Epithelial cell of proximal tubule (primary cell): ENCODE measurements around the gene ITPR1. TPM values are rescaled to one million over a fixed set of nuclear protein-coding genes. Genes with fewer than 3 reads are reported as not detected.

Source experiments
- DNase-seq: peaks from one replicate; pipeline ENCODE4 v3.0.0-alpha.2; 2011; ENCODE audit warnings: low read depth
- H3K4me3 ChIP-seq: 2 replicates; pipeline ENCODE4 v1.5.1; 2011; ENCODE audit warnings: low read depth, mild to moderate bottlenecking, low read length
- CTCF ChIP-seq: conservative IDR thresholded peaks from 2 replicates; pipeline ENCODE4 v1.5.1; 2012; ENCODE audit warnings: low read depth, mild to moderate bottlenecking, low read length
- total RNA-seq: library from RNA; depleted of rRNA; stranded (reverse); fragments of >200 nt; gene quantifications from 2 replicates; pipeline ENCODE4 v1.2.3, GENCODE V29; 2015

ITPR1 gene
- total RNA-seq, 1 donor from 2014 or later: 4.6 TPM

DNA sequence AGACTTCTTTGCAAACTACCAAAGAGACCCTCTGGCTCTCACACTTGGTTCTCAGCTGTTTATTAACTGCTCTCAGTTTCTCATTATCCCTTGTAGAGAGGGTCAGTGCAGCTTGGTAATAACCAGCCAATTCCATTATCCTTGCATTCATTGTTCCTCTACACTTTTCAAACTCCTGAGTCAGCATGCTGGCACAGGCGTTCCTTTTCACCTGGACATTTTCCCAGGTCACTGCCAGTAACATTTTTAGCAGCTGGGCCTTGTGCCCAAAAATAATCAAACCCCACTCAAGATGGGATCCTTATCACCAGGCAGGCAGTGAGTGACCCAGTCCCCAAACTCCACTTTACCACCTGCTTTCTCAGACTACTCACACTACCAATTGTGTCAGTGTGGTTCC is 21.2 kb upstream of the ITPR1 start:
- no peak for TF ChIP-seq CTCF
- no peak for DNase-seq
- H3K4me3 ChIP-seq: no peak overlapping the region

DNA sequence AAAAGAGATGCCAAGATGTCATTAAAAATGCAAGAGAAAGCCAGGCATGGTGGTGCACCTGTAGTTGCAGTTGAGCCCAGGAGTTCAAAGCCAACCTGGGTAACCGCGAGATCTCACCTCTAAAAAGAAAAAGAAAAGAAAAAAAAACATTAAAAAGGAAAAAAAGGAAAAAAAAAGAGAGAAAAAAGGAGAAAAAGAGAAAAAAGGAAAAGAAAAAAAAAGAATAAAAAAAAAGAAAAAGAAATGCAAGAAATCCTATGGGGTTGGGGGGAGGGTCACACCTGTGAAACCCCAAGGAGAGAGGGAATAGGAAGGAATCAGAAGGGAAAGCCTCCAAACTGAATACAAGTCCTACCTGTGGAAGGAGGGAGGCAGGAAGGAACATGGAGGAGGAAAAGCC is 20.8 kb upstream of the ITPR1 start:
- H3K4me3 ChIP-seq: no peak overlapping the region
- TF ChIP-seq CTCF: no peak
- no peak for DNase-seq

DNA sequence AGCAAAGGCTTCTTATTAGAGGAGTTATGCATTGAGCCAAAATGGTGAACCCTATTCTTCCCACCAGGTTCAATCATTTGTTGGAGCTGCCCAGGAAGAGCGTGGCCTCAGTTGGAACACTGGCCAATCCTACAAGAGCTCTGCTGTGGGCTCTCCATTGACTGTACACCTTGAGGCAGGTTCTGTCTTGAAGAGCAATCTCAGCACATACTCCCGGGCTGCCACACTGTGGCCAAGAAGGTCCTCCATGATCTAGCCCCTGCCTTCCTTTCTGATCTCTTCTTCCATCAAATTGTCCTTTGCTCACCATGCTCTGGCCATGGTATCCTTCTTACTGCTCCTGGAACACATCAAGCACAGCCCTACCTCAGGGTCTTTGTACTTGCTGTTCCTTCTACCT is 20.4 kb upstream of the ITPR1 start:
- no peak for TF ChIP-seq CTCF
- DNase-seq: no peak
- H3K4me3 ChIP-seq: no peak overlapping the region

- no peak overlapping the region for H3K4me3 ChIP-seq
- peak; percentile 68 for DNase-seq
- no peak for TF ChIP-seq CTCF
These were observed 18.3 kb upstream of the ITPR1 start for GRCh38 chr3:4474683-4475490.

- H3K4me3 ChIP-seq: no peak overlapping the region
- DNase-seq: no peak
- TF ChIP-seq CTCF: no peak
These were observed 17.3 kb upstream of the ITPR1 start for GRCh38 chr3:4475804-4476203.

DNA sequence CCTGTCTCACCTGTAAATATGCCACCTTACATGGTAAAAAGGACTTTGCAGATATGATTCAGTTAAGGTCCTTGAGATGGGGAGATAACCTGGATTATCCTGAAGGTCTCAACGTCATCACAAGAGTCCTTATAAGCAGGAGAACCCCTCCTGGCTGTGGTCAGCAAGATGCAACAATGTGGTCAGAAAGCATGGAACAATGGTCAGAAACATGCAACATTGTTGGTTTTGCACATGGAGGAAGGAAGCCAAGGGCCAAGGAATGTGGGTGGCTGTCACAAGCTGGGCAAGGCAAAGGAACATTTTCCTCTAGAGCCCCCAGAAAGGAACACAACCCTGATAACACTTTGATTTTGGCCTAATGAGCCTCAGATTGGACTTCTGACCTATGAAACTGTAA is 16.7 kb upstream of the ITPR1 start:
- no peak for TF ChIP-seq CTCF
- no peak overlapping the region for H3K4me3 ChIP-seq
- no peak for DNase-seq

DNA sequence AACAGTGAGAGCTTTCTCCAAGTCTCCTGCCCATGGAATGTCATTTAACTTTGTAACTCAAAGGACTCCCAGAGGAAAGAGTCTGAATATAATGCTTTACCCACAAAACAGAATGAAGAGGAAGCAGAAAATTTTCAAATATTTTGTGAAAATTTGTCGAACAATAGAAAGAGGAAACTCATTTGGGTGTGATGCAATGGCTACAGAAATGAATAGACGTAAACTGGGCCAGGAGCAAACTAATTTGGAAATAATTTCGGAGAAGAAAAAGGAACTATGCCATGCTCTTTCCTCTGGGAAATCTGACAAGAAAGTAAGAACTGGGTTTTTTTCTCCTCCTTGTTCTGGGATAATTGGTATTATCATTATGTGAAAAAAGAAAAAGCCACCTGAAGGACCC is 14.9 kb upstream of the ITPR1 start:
- H3K4me3 ChIP-seq: no peak overlapping the region
- TF ChIP-seq CTCF: no peak
- DNase-seq: no peak
